Adrenal gland (tissue), 5 donors: ENCODE results near the gene COL4A5.

Experiments used
- CTCF ChIP-seq, 6 experiments: fragments of 450-650 bp in 4 of 6; fragments of 200-600 bp in 2 of 6; sonication (generic) in 1 of 6; IDR thresholded peaks; 1 replicate in 5 of 6; 2 replicates in 1 of 6; pipeline versions ENCODE4 v1.5.1 to v1.8.0; 2016 to 2021; ENCODE audit warnings: antibody characterized with exemption in 6 of 6, mild to moderate bottlenecking in 2 of 6, moderate library complexity in 1 of 6
- POLR2A ChIP-seq, 2 donors: fragments of 450-650 bp; IDR thresholded peaks; one replicate each; pipeline ENCODE4 v1.6.1; 2017; ENCODE audit warnings: antibody characterized with exemption in 2 of 2, mild to moderate bottlenecking in 2 of 2, moderate library complexity in 1 of 2
- donor health status: DM: no; HTN: no; CAD: no.

- TF ChIP-seq CTCF (IDR thresholded peaks at IDR 0.05): no peak
- TF ChIP-seq POLR2A (IDR thresholded peaks at IDR 0.05): no peak
Measured at GRCh38 chrX:108702530-108702929, 262.9 kb downstream of the COL4A5 start.
